SK-N-SH (cell line): ENCODE data around the gene TCTN1. TPM values are rescaled to one million over a fixed set of nuclear protein-coding genes. Genes with fewer than 3 reads are reported as not detected.

Experiments
- CTCF ChIA-PET: fragments of 300-600, 350-600 bp; formaldehyde crosslinking; extraction: SDS; loops from one replicate; lab custom pipeline; 2021; lab: Yijun Ruan, JAX
- POLR2A ChIA-PET: fragments of 350-600 bp; sonication (Branson Sonifier 250); formaldehyde crosslinking; extraction: SDS; loops from one replicate; lab custom pipeline; 2020; ENCODE audit warnings: antibody characterized with exemption, inconsistent platforms; lab: Yijun Ruan, JAX
- DNase-seq: peaks from one replicate; pipeline ENCODE4 v3.0.0; 2012
- H2AFZ ChIP-seq: fragments of 200-600 bp; sonication (generic); 2 replicates; pipeline ENCODE4 v1.8.1; 2016; ENCODE audit warnings: antibody characterized with exemption, mild to moderate bottlenecking, low read depth
- H3F3A ChIP-seq: fragments of 200-600 bp; sonication (generic); replicated peaks from 2 replicates; pipeline ENCODE3; 2016; ENCODE audit warnings: antibody characterized with exemption, mild to moderate bottlenecking; ENCODE audit not compliant: insufficient read depth
- H3K27ac ChIP-seq, 2 experiments: fragments of 200-500 bp in 1 of 2; fragments of 200-600 bp in 1 of 2; sonication (Bioruptor generic) in 1 of 2; sonication (generic), shearing (Covaris generic) in 1 of 2; 2 replicates each; pipeline versions ENCODE4 v1.5.1 to v1.6.1; 2014 to 2016; ENCODE audit warnings: low read depth in 2 of 2, inconsistent platforms in 1 of 2, low read length in 1 of 2, mild to moderate bottlenecking in 1 of 2, mixed read lengths in 1 of 2
- H3K27me3 ChIP-seq: fragments of 200-600 bp; sonication (generic), shearing (Covaris generic); 2 replicates; pipeline ENCODE4 v1.6.1; 2016; ENCODE audit warnings: mixed run types; ENCODE audit not compliant: insufficient read depth
- H3K36me3 ChIP-seq, 2 experiments: fragments of 200-500 bp in 1 of 2; fragments of 200-600 bp in 1 of 2; sonication (Bioruptor generic) in 1 of 2; sonication (generic) in 1 of 2; replicated peaks in 1 of 2; 2 replicates each; pipeline versions ENCODE3 to v1.5.1; 2014 to 2016; ENCODE audit warnings: low read length in 1 of 2, mild to moderate bottlenecking in 1 of 2; ENCODE audit not compliant: insufficient read depth in 2 of 2, control insufficient read depth in 1 of 2
- H3K4me1 ChIP-seq, 2 experiments: fragments of 200-500 bp in 1 of 2; fragments of 200-600 bp in 1 of 2; sonication (Bioruptor generic) in 1 of 2; sonication (generic), shearing (Covaris generic) in 1 of 2; 2 replicates each; pipeline versions ENCODE4 v1.5.1 to v1.6.1; 2014 to 2016; ENCODE audit warnings: low read depth in 1 of 2, low read length in 1 of 2, mixed run types in 1 of 2; ENCODE audit not compliant: insufficient read depth in 2 of 2, control insufficient read depth in 1 of 2
- H3K4me2 ChIP-seq: fragments of 200-600 bp; sonication (generic), shearing (Covaris generic); 2 replicates; pipeline ENCODE4 v1.6.1; 2017; ENCODE audit warnings: mixed run types
- H3K4me3 ChIP-seq, 2 experiments: fragments of 200-500 bp in 1 of 2; fragments of 200-600 bp in 1 of 2; sonication (Bioruptor generic) in 1 of 2; sonication (generic), shearing (Covaris generic) in 1 of 2; 2 replicates each; pipeline versions ENCODE4 v1.5.1 to v1.8.1; 2014 to 2016; ENCODE audit warnings: low read depth in 2 of 2, inconsistent platforms in 1 of 2, low read length in 1 of 2, mild to moderate bottlenecking in 1 of 2, mixed read lengths in 1 of 2, moderate library complexity in 1 of 2
- H3K79me2 ChIP-seq: fragments of 200-600 bp; sonication (generic); 2 replicates; pipeline ENCODE4 v1.8.1; 2017; ENCODE audit warnings: mild to moderate bottlenecking; ENCODE audit not compliant: insufficient read depth
- H3K9ac ChIP-seq: fragments of 200-600 bp; sonication (generic); 2 replicates; pipeline ENCODE4 v1.6.1; 2017; ENCODE audit warnings: mixed run types
- H3K9me2 ChIP-seq: fragments of 200-600 bp; sonication (generic); 2 replicates; pipeline ENCODE4 v1.6.1; 2017; ENCODE audit warnings: mixed run types
- H3K9me3 ChIP-seq: fragments of 200-600 bp; sonication (generic); 2 replicates; pipeline ENCODE4 v1.6.1; 2017; ENCODE audit warnings: mixed run types, mild to moderate bottlenecking, moderate library complexity
- H4K20me1 ChIP-seq: fragments of 200-600 bp; sonication (generic); 2 replicates; pipeline ENCODE4 v1.6.1; 2017; ENCODE audit warnings: mild to moderate bottlenecking, mixed run types; ENCODE audit not compliant: insufficient read depth
- CTCF ChIP-seq: fragments of 200-600 bp; sonication (generic); IDR thresholded peaks from 2 replicates; pipeline ENCODE4 v1.6.1; 2017; ENCODE audit warnings: antibody characterized with exemption, mild to moderate bottlenecking, moderate library complexity
- EP300 ChIP-seq, 2 experiments: IDR thresholded peaks; 2 replicates each; pipeline versions ENCODE4 v1.4.0 to v1.6.1; 2012; ENCODE audit warnings: borderline replicate concordance in 1 of 2, low read depth in 1 of 2, low read length in 1 of 2
- EZH2phosphoT487 ChIP-seq: fragments of 200-600 bp; sonication (generic); IDR thresholded peaks from 2 replicates; pipeline ENCODE4 v1.6.1; 2017; ENCODE audit warnings: low read depth, mixed run types, mild to moderate bottlenecking, antibody characterized with exemption, moderate library complexity, borderline replicate concordance
- FOSL2 ChIP-seq: IDR thresholded peaks from 2 replicates; pipeline ENCODE4 v1.4.0; 2012; ENCODE audit warnings: low read depth, mild to moderate bottlenecking, moderate library complexity, borderline replicate concordance
- FOXJ3 ChIP-seq: sonication (generic); formaldehyde crosslinking; IDR thresholded peaks from 2 replicates; pipeline ENCODE4 v1.5.1; 2020; ENCODE audit warnings: mild to moderate bottlenecking, missing genetic modification reagents
- GABPA ChIP-seq: IDR thresholded peaks from 2 replicates; pipeline ENCODE4 v1.4.0; 2012; ENCODE audit warnings: low read depth, mild to moderate bottlenecking
- POLR2AphosphoS5 ChIP-seq: IDR thresholded peaks from 2 replicates; pipeline ENCODE4 v1.6.1; 2012; ENCODE audit warnings: low read depth, low read length
- RAD21 ChIP-seq: IDR thresholded peaks from 2 replicates; pipeline ENCODE4 v1.6.1; 2012; ENCODE audit warnings: mild to moderate bottlenecking, low read length
- RFX5 ChIP-seq: IDR thresholded peaks from 2 replicates; pipeline ENCODE4 v1.6.1; 2012; ENCODE audit warnings: mild to moderate bottlenecking, improper control_type of control experiment, low read length
- RXRA ChIP-seq: IDR thresholded peaks from 2 replicates; pipeline ENCODE4 v1.4.0; 2012; ENCODE audit warnings: low read depth, mild to moderate bottlenecking, borderline replicate concordance
- SMC3 ChIP-seq: IDR thresholded peaks from 2 replicates; pipeline ENCODE4 v1.6.1; 2012; ENCODE audit warnings: low read depth, low read length, improper control_type of control experiment
- TAF1 ChIP-seq: IDR thresholded peaks from 2 replicates; pipeline ENCODE4 v1.6.1; 2012; ENCODE audit warnings: low read depth, mild to moderate bottlenecking, low read length, moderate library complexity, borderline replicate concordance
- TEAD4 ChIP-seq: IDR thresholded peaks from 2 replicates; pipeline ENCODE4 v1.4.0; 2012; ENCODE audit warnings: mild to moderate bottlenecking, borderline replicate concordance; ENCODE audit not compliant: insufficient read depth
- USF1 ChIP-seq: IDR thresholded peaks from 2 replicates; pipeline ENCODE4 v1.4.0; 2012; ENCODE audit warnings: low read depth, borderline replicate concordance
- USF2 ChIP-seq: fragments of 150-350 bp; IDR thresholded peaks from 2 replicates; pipeline ENCODE4 v1.6.1; 2017; ENCODE audit warnings: antibody characterized with exemption, low read length, low read depth, borderline replicate concordance
- YY1 ChIP-seq: IDR thresholded peaks from 2 replicates; pipeline ENCODE4 v1.4.0; 2012; ENCODE audit warnings: low read depth, mild to moderate bottlenecking
- WGBS: methylation state at CpG from one replicate; pipeline ENCODE4 v1.1.6; 2017; ENCODE audit warnings: low lambda C conversion rate; 5-methylcytosine and 5-hydroxymethylcytosine counted together
- polyA plus RNA-seq, 3 experiments: library from polyadenylated mRNA; depleted of rRNA; stranded (reverse); fragments of >200 nt; gene quantifications; 2 replicates each; pipeline ENCODE4 v1.2.3, GENCODE V29; 2012

The TCTN1 gene
- polyA plus RNA-seq, 1 of the 3 experiments (the other 2 are of a cell fraction), result 40.2 TPM

- no peak overlapping the region for H3K9ac ChIP-seq
- peaks cover 0 to 13% of the 10 kb centered on the region in 2 experiments for H3K36me3 ChIP-seq
- POLR2A ChIA-PET, result no interaction called here
- no peak overlapping the region for H3K4me2 ChIP-seq
- H4K20me1 ChIP-seq, result no peaks in the 10 kb centered on the region
- no peak overlapping the region for H2AFZ ChIP-seq
- H3K27me3 ChIP-seq, result no peaks in the 10 kb centered on the region
- no peak for DNase-seq
- CTCF ChIA-PET, result interaction anchor here (1.6 kb wide), 1 partner anchor 39 kb away, joined by 4 read pairs; no protein-coding TSS in a partner anchor
- H3K9me2 ChIP-seq, result no peaks in the 10 kb centered on the region
- H3K4me1 ChIP-seq, result peaks cover 0 to 15% of the 10 kb centered on the region in 2 experiments; a peak in 1 of 4 replicates
- no peaks in the 10 kb centered on the region for H3K79me2 ChIP-seq
- peak overlapping the region in 1 of 2 experiments; percentile 63; a peak in 1 of 4 replicates for H3K27ac ChIP-seq
- no peaks in the 10 kb centered on the region for H3K9me3 ChIP-seq
- no peaks in the 10 kb centered on the region for H3F3A ChIP-seq
- 98% methylated on average over 15 of the region's 15 CpGs for WGBS
- no peak overlapping the region for H3K4me3 ChIP-seq
- no peak for TF ChIP-seq FOXJ3 (CRISPR knock-in tag)
- no peak for TF ChIP-seq RAD21
- no peak for TF ChIP-seq USF2
- TF ChIP-seq TEAD4, result no peak
- TF ChIP-seq TAF1, result no peak
- no peak for TF ChIP-seq RXRA
- no peak for TF ChIP-seq SMC3
- no peak for TF ChIP-seq GABPA
- no peak for TF ChIP-seq POLR2AphosphoS5
- no peak for TF ChIP-seq EP300 (IDR thresholded peaks at IDR 0.05; ENCODE audit: borderline replicate concordance in 1 of 2, low read depth in 1 of 2, low read length in 1 of 2)
- TF ChIP-seq FOSL2, result no peak
- no peak for TF ChIP-seq EZH2phosphoT487
- no peak for TF ChIP-seq YY1
- no peak for TF ChIP-seq RFX5
- no peak for TF ChIP-seq USF1
- no peak for TF ChIP-seq CTCF
These were observed 26.5 kb downstream of the TCTN1 start for GRCh38 chr12:110640275-110641025.
